Forelimb muscle (tissue), 1 donor: ENCODE measurements around the gene PRSS16. TPM values are rescaled to one million over a fixed set of nuclear protein-coding genes. Genes with fewer than 3 reads are reported as not detected.

ENCODE experiments used
- DNase-seq: peaks from one replicate; pipeline ENCODE4 v3.0.0-alpha.2; 2013; ENCODE audit warnings: low read depth
- polyA plus RNA-seq: library from polyadenylated mRNA; unstranded; fragments of 120-200 nt; gene quantifications from one replicate; pipeline ENCODE4 v1.2.1, GENCODE V29; 2013; ENCODE audit not compliant: insufficient read length

The PRSS16 gene
- polyA plus RNA-seq, 1 donor: 0.27 TPM

DNA sequence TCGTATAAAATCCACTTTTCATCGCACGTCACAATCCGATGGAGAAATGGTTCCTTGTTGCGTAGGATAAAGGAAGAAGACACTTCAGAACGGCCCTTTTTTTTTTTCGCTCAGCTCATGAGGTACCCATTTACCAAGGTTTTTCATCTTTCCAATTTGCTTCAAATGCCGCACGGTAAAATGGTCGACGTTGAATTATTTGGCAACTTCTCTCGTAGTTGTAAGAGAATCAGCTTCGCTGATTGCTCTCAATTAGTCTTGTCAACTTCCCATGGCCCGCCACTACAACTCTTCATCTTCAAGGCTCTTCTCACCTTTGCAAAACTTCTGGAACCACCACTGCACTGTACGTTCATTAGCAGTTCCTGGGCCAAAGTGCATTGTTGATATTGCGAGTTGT, 35.8 kb downstream of the PRSS16 start:
- DNase-seq: no peak

DNA sequence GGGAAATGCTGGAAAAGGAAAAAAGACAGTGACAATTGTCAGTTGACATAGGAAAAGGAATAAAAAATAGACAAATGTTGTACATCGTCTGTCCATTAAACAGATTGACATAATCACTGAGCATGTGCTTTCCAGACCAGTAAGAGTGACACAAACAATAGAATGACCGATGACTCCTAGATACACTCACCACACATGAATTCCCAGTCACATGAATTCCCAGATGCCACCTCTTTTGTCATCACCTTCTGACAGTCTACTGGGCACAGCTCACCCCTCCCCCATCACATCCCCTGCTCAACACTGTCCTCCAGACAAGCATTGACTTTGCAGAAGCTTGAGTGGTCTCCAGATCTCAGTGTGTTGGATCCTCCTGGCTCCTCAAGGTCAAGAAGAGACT, 38.6 kb downstream of the PRSS16 start:
- no peak for DNase-seq

DNA sequence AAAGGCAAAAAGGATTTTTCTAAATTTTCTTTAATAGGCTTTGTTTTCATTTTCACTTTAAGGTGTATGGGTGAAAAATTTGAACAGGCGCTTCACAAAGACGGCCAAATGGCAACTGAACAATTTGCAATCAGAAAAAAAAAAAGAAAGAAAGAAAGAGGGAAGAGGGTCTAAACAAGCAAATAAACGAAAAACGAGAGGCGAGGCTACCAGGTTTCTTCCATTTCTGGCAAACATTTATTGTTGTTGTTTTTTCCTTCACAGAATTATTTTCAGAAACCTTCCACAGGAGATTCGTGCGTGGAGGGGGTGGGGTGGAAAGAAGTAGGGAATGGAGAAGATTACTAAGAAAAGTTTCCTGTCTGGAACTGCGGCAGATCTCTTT, 40.2 kb downstream of the PRSS16 start:
- DNase-seq: no peak

DNA sequence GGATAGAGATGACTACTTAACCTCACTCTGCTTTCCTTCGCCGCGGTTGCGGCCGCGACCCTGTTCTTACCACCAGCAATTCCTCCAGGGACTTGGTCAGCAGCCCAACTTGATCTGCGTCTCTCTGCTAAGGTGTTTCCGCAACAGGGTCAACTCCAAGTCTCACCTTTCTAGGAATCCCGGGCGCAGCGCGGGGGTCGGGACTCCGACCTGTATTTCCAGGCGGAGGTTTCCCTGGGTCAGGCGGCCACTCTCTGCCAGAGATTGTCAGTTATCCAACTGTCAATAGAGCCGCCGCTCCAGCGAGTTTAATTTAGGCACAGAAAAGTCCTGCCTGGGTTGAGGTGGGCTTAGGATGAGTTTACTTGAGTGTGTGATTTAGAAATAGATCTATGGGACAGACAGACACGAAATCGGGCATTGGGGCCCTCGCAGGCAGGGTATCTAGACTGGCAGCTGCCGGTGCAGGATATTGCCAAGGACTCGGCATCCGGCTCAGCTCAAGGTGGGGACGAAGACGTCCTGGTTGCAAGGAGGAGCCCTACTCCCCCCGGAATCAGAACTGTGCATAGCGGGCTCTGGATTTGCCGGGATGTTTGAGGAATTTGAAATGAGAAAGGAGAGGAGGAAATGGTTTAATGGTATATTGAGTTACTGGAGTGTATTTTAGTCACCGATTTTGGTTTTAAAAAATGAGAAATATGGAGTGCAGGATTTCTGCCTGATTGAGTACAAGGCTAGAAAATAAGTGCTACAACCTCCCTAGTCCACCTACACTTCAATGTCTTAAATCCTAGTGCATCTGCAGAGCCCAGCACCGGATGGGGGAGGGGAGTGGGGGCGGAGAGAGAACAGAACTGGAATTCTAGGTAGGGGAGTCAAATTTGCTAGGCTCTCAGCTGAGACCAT, 40.9 kb downstream of the PRSS16 start:
- no peak for DNase-seq

DNA sequence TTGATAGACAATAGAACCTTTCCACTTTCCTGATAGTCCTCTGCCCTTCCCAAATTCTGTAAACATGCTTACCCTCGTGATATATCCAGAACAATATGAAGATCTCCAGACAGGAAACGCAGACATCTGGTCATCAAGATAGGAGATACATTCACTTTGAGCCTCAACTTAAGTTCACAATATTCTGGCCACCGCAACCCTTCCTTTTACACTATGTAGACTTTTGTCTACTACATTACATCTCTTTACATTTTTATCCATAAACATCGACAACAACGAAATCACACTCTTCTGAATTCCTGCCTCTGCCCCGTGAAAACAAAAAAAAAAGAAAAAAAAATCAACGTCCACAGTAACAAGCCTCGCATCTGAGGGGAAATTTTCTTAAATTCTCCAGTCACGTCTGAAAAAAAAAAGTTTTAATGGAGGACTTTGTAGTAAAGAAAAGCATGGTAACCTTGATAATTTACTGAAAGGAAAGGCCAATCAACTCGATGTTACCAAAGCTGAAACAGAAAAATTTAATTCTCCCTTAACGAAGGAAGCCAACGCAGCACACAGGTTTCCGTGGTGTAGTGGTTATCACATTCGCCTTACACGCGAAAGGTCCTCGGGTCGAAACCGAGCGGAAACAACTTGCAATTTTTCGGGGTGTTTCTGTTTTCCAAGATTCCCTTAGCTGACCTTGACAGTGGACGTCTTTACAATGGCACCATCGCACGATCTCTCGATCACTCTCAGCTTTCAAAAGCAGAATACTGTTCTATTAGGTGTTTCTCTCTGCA, 42.8 kb downstream of the PRSS16 start:
- no peak for DNase-seq

DNA sequence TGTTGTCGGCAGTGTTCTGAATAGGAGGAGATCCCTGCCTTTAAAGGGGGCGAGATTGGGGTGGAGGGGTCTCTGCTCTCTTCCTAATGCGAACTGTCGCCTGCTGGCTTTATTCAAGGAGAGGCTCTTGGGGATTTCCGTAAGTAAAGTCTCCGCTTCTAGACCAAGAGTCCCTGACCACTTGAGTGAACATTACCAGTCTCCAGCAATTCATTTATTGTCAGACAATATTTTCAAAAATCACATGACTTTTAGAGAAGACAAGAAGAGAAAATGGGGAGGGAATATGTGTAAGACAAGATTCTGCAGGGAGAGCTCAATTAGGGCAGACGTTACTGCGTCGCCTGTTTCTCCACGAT, 43.3 kb downstream of the PRSS16 start:
- no peak for DNase-seq

DNA sequence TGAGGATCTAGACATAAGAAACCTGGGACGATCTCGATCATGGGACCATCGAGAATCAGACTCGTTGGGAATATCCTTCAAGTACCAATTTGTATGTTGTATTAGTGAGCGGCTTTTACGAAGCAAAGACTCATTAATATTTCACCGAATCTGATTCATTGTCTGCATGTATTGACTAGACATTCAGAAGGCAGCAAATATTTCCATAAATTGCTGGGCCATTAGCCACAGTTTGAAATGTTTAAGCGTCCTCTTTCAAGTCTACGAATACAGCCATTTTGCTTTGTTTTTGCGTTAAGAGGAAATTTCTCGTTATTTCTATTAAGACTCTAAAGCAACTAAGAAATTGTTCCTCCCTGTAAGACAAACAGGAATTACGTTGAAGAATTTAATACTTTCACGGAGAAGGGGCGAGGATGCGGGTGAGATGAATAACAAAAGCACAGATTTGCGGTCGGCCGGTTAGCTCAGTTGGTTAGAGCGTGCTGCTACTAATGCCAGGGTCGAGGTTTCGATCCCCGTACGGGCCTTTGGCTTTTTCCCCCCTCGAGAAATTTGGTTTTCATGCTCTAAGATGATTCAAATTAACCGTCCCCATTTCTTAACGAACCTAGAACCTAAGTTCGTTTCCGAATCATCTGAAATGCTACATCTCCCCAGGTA, 46.1 kb downstream of the PRSS16 start:
- DNase-seq: no peak

DNA sequence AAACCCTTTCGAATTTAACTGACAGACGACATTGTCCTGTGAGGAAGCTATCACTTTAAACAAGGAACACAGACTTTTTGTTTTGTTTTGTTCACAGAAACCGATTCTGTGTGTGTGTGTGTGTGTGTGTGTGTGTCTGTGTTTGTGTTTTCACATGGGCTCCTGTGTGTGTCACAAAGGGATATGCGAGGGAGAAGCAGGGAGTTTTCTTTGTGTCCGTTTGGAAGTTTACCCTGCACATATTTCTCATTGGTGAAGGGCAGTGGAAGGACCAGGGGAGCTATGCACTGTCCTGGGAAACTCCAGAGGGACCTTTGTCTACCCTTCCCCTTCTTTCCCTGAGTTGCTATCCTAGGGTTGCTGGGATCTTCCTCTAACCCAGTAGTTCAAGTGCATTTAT, 46.9 kb downstream of the PRSS16 start:
- DNase-seq: no peak

DNA sequence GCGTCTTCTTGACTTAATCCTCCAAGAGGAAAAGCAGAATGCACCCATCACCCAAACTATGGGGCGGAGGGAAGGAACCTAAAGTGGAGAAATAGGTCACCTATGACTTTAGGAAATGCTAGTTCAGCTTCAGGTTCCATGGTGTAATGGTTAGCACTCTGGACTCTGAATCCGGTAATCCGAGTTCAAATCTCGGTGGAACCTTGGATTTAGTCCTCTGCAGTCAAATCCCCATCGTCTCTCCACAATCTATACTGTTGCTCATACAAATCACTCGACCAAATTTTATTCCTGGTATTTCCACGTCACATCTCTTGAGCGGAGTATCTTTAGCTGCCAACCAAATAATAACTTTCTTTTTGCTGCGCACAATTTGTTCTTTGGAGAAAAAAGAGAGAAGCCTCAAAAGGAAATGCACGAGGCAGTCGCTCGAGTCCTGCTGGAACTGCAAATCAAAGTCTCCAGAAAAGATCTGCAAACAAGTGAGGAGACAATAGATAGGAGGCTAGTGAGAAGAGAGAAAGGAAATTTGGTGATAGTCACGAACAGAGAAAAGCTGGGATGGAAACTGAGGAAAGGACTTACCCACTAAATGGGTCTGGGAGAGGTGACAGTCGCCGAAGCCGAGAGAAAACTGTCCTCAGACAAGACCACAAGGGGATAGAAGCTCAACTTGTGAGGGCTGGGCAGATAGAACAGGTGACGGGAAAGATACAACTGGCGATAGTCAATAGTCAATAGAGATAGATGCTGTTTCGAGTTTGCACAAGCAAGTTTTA, 48.0 kb downstream of the PRSS16 start:
- no peak for DNase-seq

DNA sequence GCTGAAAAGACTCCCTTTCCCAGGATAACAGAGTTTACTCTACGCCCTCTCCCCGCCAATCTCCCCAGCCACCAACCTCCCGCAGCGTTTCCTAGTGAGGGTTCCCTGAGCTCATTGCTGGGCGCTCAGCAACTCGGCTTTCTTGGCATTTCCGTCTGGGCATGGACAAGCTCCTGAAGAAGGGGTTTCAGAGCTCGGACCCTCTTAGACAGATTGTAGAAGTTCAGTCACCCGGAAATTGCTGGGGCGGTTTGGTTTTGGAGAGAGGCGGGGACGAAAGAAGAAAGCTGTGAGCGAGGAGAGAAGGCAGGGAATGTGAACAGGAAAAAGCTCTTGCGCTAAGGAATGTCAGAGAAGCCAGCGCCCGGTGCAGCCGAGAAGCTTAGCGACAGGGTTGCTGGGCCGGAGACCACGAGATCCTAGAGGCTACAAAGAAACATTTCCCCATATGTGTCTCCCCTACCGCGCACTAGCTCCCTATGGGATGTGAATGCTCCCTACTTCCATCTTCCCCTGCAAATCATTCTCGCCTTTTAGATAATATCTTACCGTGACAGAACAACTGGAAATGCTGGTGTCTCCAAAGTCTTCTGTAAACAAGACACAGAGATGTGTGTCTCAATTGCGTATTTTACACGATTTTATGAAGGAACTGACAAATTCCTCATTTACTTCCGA, 48.7 kb downstream of the PRSS16 start:
- no peak for DNase-seq

DNA sequence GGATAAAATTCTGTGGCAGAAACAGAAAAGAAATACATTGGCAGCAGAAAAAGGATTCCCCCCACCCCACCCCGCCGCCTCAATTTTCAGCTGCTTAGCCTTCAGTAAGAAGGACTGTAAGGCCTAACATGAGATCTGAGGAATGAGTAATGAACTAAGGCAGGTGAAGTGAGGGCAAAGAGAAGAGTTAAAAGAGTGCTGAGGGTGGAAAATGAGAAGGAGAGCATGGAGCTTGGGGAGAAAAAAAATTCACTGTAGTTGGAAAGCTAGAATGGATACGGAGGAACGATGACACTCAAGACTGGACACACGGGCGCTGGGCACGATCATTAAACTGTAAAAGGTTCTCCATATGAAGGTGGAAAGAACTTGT, 50.0 kb downstream of the PRSS16 start:
- DNase-seq: no peak

DNA sequence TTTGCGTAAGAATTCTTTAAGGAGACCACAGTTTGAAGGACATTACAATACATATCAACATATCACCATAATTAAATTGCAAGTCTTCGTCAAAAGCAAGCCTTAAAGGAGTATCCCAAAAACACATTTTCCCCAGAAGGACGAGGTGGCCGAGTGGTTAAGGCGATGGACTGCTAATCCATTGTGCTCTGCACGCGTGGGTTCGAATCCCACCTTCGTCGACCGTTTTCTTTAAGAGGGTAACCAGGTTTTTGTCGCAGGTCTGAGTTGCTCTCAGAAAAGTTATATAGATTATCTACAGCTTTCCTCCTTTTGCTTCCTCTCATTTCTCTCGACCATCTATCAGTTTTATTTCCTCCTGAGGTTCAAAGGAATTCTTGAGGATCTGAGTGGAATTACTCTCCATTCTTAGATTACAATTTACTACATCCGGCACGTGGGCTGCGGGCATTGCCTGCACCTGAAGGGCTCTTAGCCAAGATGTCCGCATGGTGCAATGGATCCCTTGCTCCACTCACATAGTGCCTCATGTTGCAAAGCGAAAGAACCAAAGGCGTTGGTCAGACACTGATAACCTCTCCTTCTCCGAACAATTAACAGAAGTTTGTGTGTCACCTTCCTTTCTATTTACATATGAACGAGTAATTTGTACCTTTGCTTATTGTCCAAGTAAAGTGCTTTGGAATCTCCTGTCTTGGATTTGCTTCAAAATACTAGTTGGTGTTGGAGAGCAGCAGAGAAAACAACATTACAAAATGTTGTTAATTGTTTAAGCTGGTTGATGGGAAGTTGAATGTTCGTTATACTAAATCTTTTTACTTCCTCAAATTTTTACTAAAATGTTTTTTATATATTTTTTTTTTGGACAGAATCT, 50.6 kb downstream of the PRSS16 start:
- DNase-seq: no peak

DNA sequence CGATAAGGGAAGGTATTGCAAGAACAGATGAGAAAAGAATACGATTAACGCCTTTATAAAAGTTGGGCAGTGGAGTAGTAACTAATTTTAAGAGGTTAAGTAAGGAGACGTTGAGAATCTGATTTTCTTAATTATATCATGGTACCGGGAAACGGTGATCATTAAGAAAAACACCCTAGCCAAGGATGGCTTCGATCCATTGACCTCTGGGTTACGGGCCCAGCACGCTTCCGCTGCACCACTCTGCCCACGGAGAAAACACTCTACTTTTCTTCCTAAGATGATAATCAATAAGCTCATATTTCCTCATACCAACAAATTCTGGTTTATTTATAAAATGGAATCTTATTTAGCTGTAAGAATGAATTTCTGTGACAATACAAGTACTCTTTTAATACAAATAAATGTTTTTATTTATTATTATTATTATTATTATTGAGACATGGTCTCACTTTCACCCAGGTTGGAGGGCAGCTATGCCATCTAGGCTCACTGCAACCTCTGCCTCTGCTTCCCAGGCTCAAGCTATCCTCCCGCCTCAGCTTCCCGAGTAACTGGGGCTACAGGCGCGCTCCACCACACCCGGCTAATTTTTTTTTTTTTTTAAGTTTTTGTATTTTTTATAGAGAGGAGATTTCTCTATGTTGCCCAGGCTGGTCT, 56.2 kb downstream of the PRSS16 start:
- no peak for DNase-seq

Other genes starting within 250 kb of the PRSS16 start
- not detected for gene POM121L2, start 64.6 kb downstream of the PRSS16 start, polyA plus RNA-seq
- gene ZNF391, start 141.1 kb downstream of the PRSS16 start, polyA plus RNA-seq: 3.7 TPM
- 9.3 TPM for gene ZNF184, start 225.4 kb downstream of the PRSS16 start, polyA plus RNA-seq